ENCODE data around the gene LAYN. TPM values are rescaled to one million over a fixed set of nuclear protein-coding genes. Genes with fewer than 3 reads are reported as not detected.

LAYN gene
- total RNA-seq, 1 donor from 2014 or later: 21.1 TPM

DNA sequence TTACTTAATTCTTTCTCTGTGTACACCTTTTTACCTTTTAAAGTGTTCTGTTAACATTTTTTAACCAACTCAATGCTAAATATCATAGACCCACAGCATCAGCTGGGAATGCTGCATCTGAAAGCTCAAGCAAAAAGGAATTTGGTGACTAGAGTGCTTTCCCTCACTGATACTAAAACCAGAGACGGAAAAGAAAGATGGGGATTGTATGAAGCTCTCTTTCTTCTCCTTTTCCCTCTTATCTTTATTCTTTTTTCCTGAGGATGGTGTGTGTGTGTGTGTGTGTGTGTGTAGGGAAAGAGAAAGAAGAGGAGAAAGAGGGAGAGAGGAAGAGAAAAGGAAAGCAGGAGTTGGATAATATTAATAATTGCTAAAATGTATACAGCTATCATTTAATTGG lies 57.6 kb downstream of the LAYN start:
- DNase-seq: no peak

DNA sequence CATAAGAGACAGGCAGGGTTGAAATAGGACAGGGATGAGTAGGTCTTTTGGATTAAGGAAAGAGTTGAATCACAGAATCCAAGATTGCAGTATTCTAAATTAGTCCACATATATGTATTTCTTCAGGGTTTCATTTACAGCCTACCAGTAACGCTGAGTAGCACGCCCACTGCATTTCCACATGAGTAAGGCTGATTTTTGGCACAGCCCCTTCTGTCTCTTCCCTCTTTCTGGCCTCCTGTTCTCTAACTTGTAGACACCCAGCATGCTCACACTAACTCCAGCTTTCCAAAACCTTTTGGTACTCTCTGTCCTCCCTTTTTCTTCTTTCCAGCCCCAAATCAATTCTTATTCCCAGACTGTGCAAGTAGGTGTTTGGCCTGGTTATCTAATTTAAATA lies 58.0 kb downstream of the LAYN start:
- peak; percentile 85 for DNase-seq

DNA sequence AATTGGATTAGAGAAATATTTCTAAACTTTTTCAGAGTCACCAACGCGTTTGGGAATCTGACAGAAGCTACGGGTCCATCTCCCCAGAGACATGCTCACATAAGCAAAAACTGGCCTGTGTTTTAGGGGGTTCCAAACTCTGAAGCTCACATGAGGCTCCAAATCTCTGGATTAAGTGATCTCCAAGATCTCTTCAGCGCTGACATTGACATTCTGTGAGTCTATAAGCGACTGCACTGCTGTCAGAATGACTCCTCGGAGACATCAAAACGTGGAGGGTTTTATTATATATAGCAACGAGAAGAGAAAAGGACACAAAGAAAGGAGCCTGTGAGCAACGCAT lies 61.1 kb downstream of the LAYN start:
- DNase-seq: no peak

- DNase-seq: peak; percentile 98
Observed at GRCh38 chr11:111601979-111602864, 61.7 kb downstream of the LAYN start, which contains the start of gene SIK2. TSS of gene SIK2 (plus strand) at chr11:111602449. CDS start at chr11:111602564, 115 bp downstream.

GRCh38 chr11:111602865-111603610 lies 62.5 kb downstream of the LAYN start:
- peak; percentile 68 for DNase-seq

DNA sequence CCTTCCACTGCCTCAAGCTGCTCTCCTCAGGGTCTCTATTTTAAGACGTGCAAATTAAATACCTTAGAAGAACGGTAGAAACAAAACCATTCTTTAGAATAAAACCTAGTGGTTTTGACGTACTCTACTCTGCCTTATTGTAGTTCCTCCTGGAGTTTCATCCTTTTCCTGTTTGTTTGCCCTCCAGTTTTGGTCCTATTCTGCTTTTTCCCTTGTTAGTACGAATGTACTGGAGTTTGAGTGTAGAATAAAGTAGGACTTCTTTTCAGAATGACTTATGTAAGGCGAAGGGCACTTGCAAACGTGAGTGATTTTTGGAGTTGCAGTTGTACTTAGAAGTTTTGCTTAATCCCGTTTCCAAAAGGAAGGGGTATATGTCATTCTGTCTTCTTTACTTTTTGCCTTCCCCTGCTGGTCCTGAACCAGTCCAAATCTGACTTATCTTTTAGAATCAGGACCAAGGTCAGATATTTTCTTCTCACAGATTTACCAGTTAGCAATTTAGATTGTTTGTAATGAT lies 63.2 kb downstream of the LAYN start:
- DNase-seq: peak; percentile 32

DNA sequence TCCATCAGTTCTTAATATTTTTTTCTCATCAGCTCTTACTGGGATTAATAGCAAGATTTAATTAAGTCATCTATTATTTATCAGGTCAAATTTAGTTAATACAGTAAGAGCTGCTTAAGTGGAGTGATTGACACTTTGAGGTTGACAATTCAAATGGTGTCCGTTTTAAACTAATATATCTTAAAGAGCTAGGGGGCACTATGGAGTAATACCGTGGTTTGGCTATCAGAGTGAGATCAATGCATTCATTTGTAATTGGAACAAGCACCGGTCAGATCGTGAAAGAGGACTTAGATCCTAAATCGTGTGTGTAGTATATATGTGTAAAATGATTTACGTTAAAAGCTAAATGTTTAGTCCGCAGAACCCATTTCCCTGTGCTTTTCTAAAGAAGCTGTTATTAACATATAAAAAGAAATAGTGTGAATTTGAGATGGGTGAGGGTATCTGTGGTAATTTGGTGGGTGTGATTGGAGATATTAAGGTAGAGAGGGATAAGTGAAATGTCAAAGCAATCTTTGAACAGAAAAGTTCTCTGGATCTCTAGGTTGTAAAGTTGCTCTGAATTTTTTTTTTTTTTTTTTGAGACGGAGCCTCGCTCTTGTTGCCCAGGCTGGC lies 64.0 kb downstream of the LAYN start:
- DNase-seq: peak; percentile 62

- no peak for DNase-seq
Observed at GRCh38 chr11:111605681-111606080, 65.2 kb downstream of the LAYN start.

- DNase-seq: no peak
Observed at GRCh38 chr11:111606986-111607385, 66.5 kb downstream of the LAYN start.

DNA sequence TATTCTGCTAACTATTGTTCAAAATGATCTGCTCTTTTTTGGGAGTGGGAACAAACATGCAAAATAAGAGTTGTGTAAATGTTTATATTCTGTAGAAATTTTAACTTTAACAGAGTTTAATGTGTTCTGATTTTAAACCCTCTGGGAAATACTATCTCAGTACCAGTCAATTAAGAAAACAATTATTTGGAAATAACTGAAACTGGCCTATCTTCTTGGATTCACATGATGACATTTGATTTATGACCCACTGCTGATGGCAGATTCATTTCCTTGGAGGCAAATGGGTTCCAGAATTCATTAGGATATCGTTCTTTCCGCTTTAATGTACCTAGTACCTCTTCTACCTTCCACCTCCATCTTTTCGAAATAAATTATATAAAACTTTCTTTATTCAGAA lies 67.2 kb downstream of the LAYN start:
- DNase-seq: no peak

Small RNA genes lying within 50 kb of the gene (small RNA-seq; reads per million reads assigned to genes)
- gene MIR34B (ENCODE audit: low replicate concordance) (0.29 reads per million, percentile 50 among the genes with 10 or more reads in this experiment), gene MIR34C (ENCODE audit: low replicate concordance) (4.3 reads per million, percentile 92 among the genes with 10 or more reads in this experiment)

Other genes starting within 250 kb of the LAYN start
- gene POU2AF3, start 242.2 kb upstream of the LAYN start, total RNA-seq: 0.72 TPM
- gene POU2AF1, start 161.4 kb upstream of the LAYN start, total RNA-seq: 0.72 TPM
- 3.0 TPM for gene BTG4, start 28.3 kb upstream of the LAYN start, total RNA-seq
- not detected for gene HOATZ, start 25.9 kb upstream of the LAYN start, total RNA-seq
- 25.4 TPM for gene SIK2, start 61.7 kb downstream of the LAYN start, total RNA-seq
- 20.6 TPM for gene PPP2R1B, start 225.7 kb downstream of the LAYN start, total RNA-seq